SH-SY5Y (cell line): ENCODE data around the gene MRPL32.

Experiments
- GATA2 ChIP-seq: IDR thresholded peaks from 2 replicates; pipeline ENCODE4 v1.6.1; 2011; ENCODE audit warnings: mild to moderate bottlenecking, low read depth, low read length
- GATA3 ChIP-seq: IDR thresholded peaks from 2 replicates; pipeline ENCODE4 v1.6.1; 2011; ENCODE audit warnings: low read depth, mild to moderate bottlenecking, low read length, moderate library complexity

DNA sequence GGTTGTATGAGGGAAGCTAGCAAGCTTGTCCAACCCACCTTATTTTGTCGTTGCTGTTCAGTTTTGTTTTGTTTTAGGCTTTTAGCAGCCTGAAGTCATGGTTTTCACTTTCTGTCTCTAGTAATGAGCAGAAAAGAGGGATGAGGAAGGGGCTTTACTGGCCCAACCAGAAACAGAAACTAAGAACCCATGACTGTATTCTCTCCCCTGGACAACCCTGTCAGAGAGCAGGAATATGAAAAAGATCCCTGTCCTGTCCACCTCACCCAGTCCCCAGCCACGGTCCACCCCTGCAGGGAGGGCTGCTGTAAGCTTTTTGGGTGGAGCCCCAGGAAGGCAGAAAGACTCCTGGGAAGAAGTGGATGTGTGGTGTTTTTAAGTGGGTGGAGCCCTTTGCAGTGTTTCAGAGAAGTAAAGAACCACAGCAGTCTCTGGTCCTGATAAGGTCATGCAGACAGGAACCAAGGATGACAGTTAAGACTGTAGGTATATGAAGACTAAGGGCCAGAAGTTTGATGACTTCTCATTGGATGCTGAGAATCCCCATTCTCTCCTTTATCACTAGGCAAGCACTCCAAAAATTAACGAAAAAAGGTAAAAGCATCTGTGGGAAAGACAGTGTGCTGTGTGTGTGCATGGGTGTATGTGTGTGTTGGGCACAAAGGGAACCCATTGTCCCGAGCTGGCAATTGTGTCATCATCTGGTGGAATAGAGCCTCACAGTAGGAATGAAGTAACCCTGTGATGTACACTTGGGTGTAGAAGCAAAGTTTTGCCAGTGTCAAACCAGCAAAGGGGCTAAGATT, 13.8 kb downstream of the MRPL32 start:
- TF ChIP-seq GATA2 = no peak
- TF ChIP-seq GATA3 = no peak
